Colon (tissue), 2 donors: Measurements from ENCODE around the gene USH2A.

Experiments
- FAIRE-seq: peaks from 2 replicates; lab custom pipeline; 2012; peaks lifted over from hg19 to GRCh38; lab: Jason Lieb, UNC
- donor health status: control.
- donor health status: control.

USH2A gene

DNA sequence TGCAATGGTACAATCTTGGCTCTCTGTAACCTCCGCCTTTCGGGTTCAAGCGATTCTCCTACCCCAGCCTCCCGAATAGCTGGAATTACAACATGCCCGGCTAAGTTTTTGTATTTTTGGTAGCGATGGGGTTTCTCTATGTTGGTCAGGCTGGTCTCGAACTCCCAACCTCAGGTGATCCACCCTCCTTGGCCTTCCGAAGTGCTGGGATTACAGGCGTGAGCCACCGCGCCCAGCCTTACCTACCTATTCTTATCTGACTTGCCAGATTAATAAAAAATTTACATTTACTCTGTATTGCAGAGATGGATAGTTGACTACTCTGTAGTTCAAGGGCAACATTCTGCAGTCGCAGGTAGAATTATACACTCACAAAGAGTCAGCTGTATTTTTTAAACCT, 496.6 kb downstream of the USH2A start:
- no peak for FAIRE-seq

- FAIRE-seq: no peak
These were observed 500.0 kb downstream of the USH2A start for GRCh38 chr1:215923129-215923824.

DNA sequence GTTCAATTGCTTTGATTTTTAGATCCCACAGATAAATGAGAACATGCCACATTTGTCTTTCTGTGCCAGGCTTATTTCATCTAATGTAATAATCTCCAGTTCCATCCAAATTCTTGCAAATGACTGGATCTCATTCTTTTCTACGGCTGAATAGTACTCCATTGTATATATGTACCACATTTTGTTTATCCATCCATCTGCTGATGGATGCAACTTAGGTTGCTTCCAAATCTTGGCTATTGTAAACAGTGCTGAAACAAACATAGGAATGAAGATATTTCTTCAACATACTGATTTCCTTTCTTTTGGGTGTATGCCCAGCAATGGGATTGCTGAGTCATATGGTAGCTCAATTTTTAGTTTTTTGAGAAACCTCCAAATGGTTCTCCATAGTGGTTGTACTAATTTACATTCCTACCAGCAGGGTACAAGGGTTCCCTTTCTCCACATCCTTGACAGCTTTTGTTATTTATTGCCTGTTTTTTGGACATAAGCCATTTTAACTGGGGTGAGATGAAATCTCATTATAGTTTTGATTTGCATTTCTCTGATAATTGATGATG, 511.8 kb downstream of the USH2A start:
- no peak for FAIRE-seq

DNA sequence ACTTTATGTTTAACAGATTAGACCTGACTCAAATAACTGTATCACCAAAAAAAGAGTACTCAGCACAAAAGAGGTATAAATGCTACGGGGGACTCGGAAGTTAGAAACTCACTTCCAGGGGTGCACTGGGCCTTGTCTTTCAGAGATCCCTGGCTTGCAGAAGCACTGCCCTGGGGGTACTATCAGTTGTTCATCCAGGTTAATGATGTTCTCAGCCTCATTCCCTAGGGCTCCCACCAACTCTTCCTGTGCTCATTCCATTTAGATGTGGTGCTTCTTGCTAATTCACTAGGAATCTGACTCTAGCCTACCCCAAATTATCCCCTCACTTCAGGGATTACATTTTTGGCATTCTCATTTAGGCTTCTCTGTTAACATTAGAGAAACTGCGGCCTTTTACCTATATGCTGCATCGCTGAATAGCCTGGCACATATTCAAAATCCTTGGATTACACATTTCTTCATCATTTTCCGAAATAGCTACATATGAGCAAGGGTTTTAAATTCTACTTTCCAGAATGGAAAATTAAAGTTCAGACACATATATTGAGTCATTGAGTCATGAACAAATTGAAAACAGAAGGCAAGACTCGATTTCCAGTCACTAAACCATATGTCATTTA, 517.6 kb downstream of the USH2A start:
- FAIRE-seq: no peak

DNA sequence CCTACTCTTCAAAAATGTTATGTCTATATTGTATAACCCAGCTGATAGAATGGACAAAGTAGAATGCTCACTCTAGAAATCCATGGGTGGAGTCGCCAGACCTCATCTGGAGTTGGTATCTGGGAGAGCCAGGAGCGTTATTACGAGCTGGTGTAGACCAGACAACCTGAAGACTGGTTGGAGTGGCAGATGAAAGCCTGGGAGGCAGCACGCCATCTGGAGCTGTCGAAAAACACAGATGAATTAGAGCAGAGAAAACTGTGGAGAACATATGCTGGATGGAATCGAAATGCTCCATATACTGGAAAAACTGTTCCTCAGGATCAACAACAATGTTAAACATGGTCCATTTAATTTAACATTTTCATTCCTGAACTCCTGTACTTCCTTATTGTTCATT, 522.6 kb downstream of the USH2A start:
- FAIRE-seq: no peak

DNA sequence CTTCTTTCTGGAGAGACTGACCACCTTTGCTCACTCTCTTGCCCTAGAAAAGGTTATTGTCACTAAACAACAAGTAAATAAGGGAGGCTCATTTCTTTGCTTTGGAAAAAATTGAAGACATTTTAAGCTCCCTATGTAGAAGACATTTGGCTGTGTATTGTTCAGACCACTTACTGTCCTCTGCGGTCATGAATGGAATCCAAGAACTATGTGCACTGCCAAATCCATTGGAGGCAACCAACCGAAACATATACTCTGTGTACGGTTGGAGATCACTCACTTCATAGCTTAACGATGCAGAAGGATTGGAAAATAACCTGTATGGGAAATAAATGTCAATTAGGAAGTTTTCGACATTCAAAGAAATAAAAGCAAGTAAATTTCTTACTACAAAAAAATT, 523.3 kb downstream of the USH2A start:
- FAIRE-seq: no peak

DNA sequence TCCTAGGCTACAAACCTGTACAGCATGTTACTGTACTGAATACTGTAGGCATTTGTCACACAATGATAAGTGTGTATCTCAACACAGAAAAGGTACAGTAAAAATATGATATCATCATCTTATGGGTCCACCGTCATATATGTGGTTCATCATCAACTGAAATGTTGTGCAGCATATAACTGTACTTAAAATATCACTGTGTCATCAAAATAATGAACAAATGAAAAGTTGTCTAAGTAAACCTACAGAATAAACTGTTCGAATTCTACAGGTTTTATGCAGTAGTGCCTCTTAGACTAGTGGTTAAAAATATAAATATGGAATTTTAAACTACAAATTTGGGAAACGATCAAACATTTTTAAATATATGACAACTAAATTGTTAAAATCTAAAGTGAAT, 527.4 kb downstream of the USH2A start:
- FAIRE-seq: no peak

DNA sequence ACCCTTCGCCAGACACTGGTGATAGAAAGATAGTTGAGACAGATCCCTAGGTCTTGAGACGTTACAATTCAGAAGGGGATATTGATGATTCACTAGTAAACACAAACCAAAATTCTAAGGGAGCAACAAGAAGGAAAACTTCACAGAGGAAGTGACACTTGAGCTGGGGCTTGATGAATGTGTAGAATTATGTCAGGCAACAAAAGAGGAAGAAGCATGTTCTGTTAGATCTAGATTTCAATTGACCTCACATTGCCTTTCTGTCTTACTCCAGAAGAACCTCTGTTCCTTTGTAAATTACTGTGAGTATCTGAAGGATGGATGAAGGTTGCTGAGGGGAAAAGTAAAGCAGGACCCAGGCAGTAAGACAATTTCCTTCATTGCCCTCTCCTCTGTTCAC, 528.0 kb downstream of the USH2A start:
- FAIRE-seq: no peak

DNA sequence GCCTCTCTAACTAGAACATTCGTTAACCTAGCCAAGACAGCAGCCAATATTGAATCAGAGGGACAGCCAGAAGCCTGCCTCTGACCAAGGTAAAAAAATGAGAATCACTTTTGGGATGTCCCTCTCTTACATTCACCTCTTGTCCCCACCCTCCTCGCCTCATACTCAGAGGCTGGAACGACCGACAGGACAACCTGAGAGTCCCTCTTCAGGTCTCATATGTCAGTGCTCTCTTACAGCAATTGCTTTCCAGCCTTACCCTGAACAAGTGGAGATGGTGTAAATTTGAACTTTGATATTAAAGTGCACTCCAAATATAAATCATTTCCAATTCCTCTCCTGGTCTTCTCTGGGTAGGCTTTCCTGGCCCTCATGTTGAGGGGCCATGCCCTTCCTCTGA, 528.6 kb downstream of the USH2A start:
- FAIRE-seq: no peak

GRCh38 chr1:215891266-215892057, 531.8 kb downstream of the USH2A start:
- FAIRE-seq: no peak

DNA sequence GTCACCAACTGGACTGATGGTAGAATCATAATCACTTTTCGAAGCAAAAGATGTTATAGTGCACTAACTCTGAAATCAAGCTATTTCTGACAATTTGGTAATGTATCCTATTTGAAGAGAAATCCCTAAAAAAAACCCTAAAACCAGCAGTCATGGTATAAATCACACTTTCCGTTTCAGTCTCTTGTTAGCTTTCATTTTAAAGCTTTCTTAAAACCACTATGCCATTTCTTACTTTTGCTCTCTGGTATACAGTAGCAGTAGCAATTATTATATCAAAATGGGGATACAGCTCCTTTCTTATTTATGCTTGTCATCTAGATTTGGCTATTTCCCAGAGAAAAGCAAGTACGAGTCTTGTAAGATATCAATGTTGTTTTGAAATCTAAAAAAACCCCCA, 532.8 kb downstream of the USH2A start:
- no peak for FAIRE-seq

GRCh38 chr1:215889871-215890270, 533.4 kb downstream of the USH2A start:
- FAIRE-seq: no peak

- no peak for FAIRE-seq
These were observed 535.1 kb downstream of the USH2A start for GRCh38 chr1:215888159-215888558.

DNA sequence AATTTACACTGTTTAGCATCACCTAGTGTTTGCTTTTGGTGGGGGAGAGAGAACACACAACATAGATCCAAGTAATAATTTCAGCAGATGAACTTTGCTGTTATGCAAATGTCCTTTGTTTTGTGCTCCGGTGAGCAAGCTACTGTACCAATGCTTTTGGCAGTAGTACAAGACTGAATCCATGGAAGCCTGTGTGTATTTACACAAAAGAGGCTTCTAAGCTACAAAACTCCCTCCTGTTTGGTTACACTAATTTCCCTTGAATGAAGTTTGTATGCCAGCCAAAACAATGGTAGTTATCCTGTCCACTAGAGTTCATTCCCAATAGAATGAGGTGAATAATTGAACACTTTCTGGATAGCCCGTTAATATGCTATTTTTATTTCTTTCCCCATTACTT, 535.6 kb downstream of the USH2A start:
- no peak for FAIRE-seq

- no peak for FAIRE-seq
These were observed 540.2 kb downstream of the USH2A start for GRCh38 chr1:215883004-215883403.

GRCh38 chr1:215878843-215879242, 544.4 kb downstream of the USH2A start:
- FAIRE-seq: no peak

GRCh38 chr1:215878128-215878527, 545.1 kb downstream of the USH2A start:
- FAIRE-seq: no peak

GRCh38 chr1:215877452-215877951, 545.7 kb downstream of the USH2A start:
- no peak for FAIRE-seq

DNA sequence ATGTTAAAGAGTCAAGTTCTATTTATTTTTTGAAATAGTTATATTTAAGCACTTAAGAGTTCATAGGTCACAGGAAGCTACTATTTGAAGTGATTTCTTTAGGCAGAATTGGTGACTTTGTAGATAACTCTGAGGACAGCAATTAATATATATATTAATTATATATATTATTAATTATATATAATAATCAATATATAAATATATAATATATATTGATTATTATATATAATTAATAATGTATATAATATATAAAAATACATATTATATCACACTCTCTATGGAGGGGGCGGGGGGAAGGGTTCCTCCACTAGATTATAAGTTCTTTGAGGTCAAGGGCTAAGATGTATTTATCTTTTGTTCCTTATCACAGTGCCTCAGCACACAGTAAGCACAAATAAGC, 547.5 kb downstream of the USH2A start:
- FAIRE-seq: no peak

DNA sequence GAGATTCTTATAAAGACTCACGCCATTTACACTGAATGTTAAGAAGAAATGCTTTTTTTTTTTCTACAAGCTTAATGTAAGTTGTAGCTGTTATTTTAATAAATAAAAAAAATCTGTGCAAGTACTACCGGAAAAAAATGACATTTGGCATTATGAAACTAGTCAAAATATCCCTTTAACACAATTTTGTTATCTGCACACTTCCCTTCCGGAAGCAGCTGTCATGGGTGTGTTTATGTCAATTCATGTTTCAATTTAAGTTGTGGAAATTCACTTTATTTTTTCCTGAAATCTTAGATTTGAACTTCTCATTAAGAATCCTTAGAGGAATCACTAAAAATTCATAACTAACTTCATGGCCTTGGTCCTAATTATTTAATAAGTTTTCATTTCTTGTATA, 548.0 kb downstream of the USH2A start:
- FAIRE-seq: no peak

GRCh38 chr1:215872658-215873057, 550.6 kb downstream of the USH2A start:
- FAIRE-seq: no peak

- FAIRE-seq: no peak
These were observed 554.7 kb downstream of the USH2A start for GRCh38 chr1:215868500-215868899.

- no peak for FAIRE-seq
These were observed 558.2 kb downstream of the USH2A start for GRCh38 chr1:215865060-215865459.
